Activated CD4-positive, CD25-positive, alpha-beta regulatory T cell treated with anti-CD3 and anti-CD28 coated beads, Interleukin-2, amount 50 U/mL, for 16 hours (primary cell): ENCODE results near the gene KRTAP20-1.

ENCODE experiments used
- DNase-seq: peaks from one replicate; pipeline ENCODE4 v3.0.0-alpha.2; 2020; ENCODE audit warnings: low read depth, low spot score

KRTAP20-1 gene

GRCh38 chr21:30616125-30616524 lies at the start of gene KRTAP20-1:
TSS of gene KRTAP20-1 (plus strand) at chr21:30616425. CDS start at chr21:30616455, 30 bp downstream.
- no peak for DNase-seq

- DNase-seq = no peak
Measured at GRCh38 chr21:30567617-30568016, 48.6 kb upstream of the KRTAP20-1 start.

GRCh38 chr21:30577766-30578165 lies 38.5 kb upstream of the KRTAP20-1 start:
- DNase-seq = no peak

GRCh38 chr21:30579346-30579745 lies 36.9 kb upstream of the KRTAP20-1 start:
- no peak for DNase-seq

- no peak for DNase-seq
Measured at GRCh38 chr21:30580132-30580531, 36.1 kb upstream of the KRTAP20-1 start.

- DNase-seq = no peak
Measured at GRCh38 chr21:30582870-30583269, 33.4 kb upstream of the KRTAP20-1 start.

- no peak for DNase-seq
Measured at GRCh38 chr21:30590297-30590696, 25.9 kb upstream of the KRTAP20-1 start, which contains the start of gene KRTAP22-2. TSS of gene KRTAP22-2 (minus strand) at chr21:30590397.

GRCh38 chr21:30592140-30592539 lies 24.1 kb upstream of the KRTAP20-1 start, which contains the start of gene KRTAP6-3:
TSS of gene KRTAP6-3 (plus strand) at chr21:30592440. CDS start at chr21:30592446, 6 bp downstream.
- DNase-seq = no peak

GRCh38 chr21:30598802-30599201 lies 17.4 kb upstream of the KRTAP20-1 start, which contains the start of gene KRTAP6-2:
TSS of gene KRTAP6-2 (minus strand) at chr21:30598902. CDS start at chr21:30598874, 28 bp downstream.
- no peak for DNase-seq

GRCh38 chr21:30600787-30601186 lies 15.4 kb upstream of the KRTAP20-1 start, which contains the start of gene KRTAP22-1:
TSS of gene KRTAP22-1 (plus strand) at chr21:30601087.
- DNase-seq = no peak

- DNase-seq = no peak
Measured at GRCh38 chr21:30605968-30606367, 10.3 kb upstream of the KRTAP20-1 start.

- no peak for DNase-seq
Measured at GRCh38 chr21:30612132-30612531, 4.1 kb upstream of the KRTAP20-1 start.

- no peak for DNase-seq
Measured at GRCh38 chr21:30613836-30614235, 2.4 kb upstream of the KRTAP20-1 start, which contains the start of gene KRTAP6-1. TSS of gene KRTAP6-1 (minus strand) at chr21:30613930. CDS start at chr21:30613904, 26 bp downstream.

GRCh38 chr21:30615199-30615598 lies 1.0 kb upstream of the KRTAP20-1 start:
- DNase-seq = no peak

- no peak for DNase-seq
Measured at GRCh38 chr21:30620080-30620479, 3.9 kb downstream of the KRTAP20-1 start.

GRCh38 chr21:30620522-30620921 lies 4.3 kb downstream of the KRTAP20-1 start, which contains the start of gene KRTAP20-4:
TSS of gene KRTAP20-4 (plus strand) at chr21:30620627.
- no peak for DNase-seq

GRCh38 chr21:30623362-30623761 lies 7.1 kb downstream of the KRTAP20-1 start:
- DNase-seq = no peak

- DNase-seq = no peak
Measured at GRCh38 chr21:30625449-30626165, 9.4 kb downstream of the KRTAP20-1 start.

- no peak for DNase-seq
Measured at GRCh38 chr21:30628109-30628508, 11.9 kb downstream of the KRTAP20-1 start.

GRCh38 chr21:30629200-30629599 lies 13.0 kb downstream of the KRTAP20-1 start:
- no peak for DNase-seq

GRCh38 chr21:30634906-30635305 lies 18.7 kb downstream of the KRTAP20-1 start, which contains the start of gene KRTAP20-2:
TSS of gene KRTAP20-2 (plus strand) at chr21:30635206. CDS start at chr21:30635264, 58 bp downstream.
- no peak for DNase-seq

GRCh38 chr21:30638686-30639085 lies 22.5 kb downstream of the KRTAP20-1 start:
- no peak for DNase-seq

- no peak for DNase-seq
Measured at GRCh38 chr21:30642564-30642963, 26.3 kb downstream of the KRTAP20-1 start, which contains the start of gene KRTAP20-3. TSS of gene KRTAP20-3 (plus strand) at chr21:30642864.
